Activated CD8-positive, alpha-beta memory T cell treated with anti-CD3 and anti-CD28 coated beads for 24 hours (primary cell): ENCODE data around the gene SRGAP3.

Source experiments
- DNase-seq: peaks from one replicate; pipeline ENCODE4 v3.0.0-alpha.2; 2020

Gene SRGAP3

GRCh38 chr3:9251055-9251786, 1.8 kb upstream of the SRGAP3 start:
- DNase-seq: no peak

- DNase-seq: no peak
Observed at GRCh38 chr3:9250236-9250635, 790 bp upstream of the SRGAP3 start.

GRCh38 chr3:9248522-9249271, 749 bp downstream of the SRGAP3 start:
- DNase-seq: no peak

- no peak for DNase-seq
Observed at GRCh38 chr3:9247941-9248521, 1.4 kb downstream of the SRGAP3 start.

- DNase-seq: no peak
Observed at GRCh38 chr3:9247361-9247940, 2.0 kb downstream of the SRGAP3 start.

- DNase-seq: no peak
Observed at GRCh38 chr3:9246189-9246588, 3.3 kb downstream of the SRGAP3 start.

- DNase-seq: no peak
Observed at GRCh38 chr3:9244495-9245183, 4.8 kb downstream of the SRGAP3 start.

GRCh38 chr3:9241956-9242355, 7.5 kb downstream of the SRGAP3 start:
- no peak for DNase-seq

GRCh38 chr3:9239680-9240079, 9.8 kb downstream of the SRGAP3 start:
- DNase-seq: no peak

- no peak for DNase-seq
Observed at GRCh38 chr3:9238721-9239295, 10.6 kb downstream of the SRGAP3 start.

- no peak for DNase-seq
Observed at GRCh38 chr3:9238276-9238675, 11.2 kb downstream of the SRGAP3 start.

GRCh38 chr3:9233814-9234600, 15.4 kb downstream of the SRGAP3 start:
- DNase-seq: no peak

- no peak for DNase-seq
Observed at GRCh38 chr3:9233101-9233500, 16.3 kb downstream of the SRGAP3 start.

GRCh38 chr3:9231937-9232336, 17.5 kb downstream of the SRGAP3 start:
- no peak for DNase-seq

- DNase-seq: no peak
Observed at GRCh38 chr3:9231471-9231870, 18.0 kb downstream of the SRGAP3 start.

- no peak for DNase-seq
Observed at GRCh38 chr3:9231006-9231405, 18.4 kb downstream of the SRGAP3 start.

- DNase-seq: no peak
Observed at GRCh38 chr3:9230596-9230995, 18.9 kb downstream of the SRGAP3 start.

GRCh38 chr3:9229879-9230278, 19.6 kb downstream of the SRGAP3 start:
- DNase-seq: no peak

- DNase-seq: no peak
Observed at GRCh38 chr3:9229325-9229724, 20.1 kb downstream of the SRGAP3 start.

GRCh38 chr3:9226326-9226725, 23.1 kb downstream of the SRGAP3 start:
- no peak for DNase-seq

GRCh38 chr3:9225268-9225667, 24.2 kb downstream of the SRGAP3 start:
- no peak for DNase-seq

- DNase-seq: no peak
Observed at GRCh38 chr3:9224490-9224889, 25.0 kb downstream of the SRGAP3 start.
